ENCODE data around the gene HNRNPF.
"Not testable (repeated sequence)": the region's sequence is repeated elsewhere in the genome, so short reads cannot be mapped to it uniquely, and the experiment has no call there.

DNA sequence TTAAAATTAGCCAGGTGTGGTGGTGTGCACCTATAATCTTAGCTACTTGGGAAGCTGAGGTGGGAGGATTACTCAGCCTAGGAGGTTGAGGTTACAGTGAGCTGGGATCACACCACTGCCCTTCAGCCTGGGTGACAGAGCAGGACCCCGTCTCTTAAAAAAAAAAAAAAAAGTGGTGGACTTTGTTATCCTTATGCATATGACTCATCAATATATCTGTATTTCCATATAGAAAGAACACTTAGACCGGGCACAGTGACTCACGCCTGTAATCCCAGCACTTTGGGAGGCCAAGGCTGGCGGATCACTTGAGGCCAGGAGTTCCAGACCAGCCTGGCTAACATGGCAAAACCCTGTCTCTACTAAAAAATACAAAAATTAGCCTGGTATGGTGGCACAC is 13.0 kb upstream of the HNRNPF start:
- not testable (repeated sequence) for TF ChIP-seq CTCF (IDR thresholded peaks at IDR 0.05)
- TF ChIP-seq POLR2A (IDR thresholded peaks at IDR 0.05): peak in 1 of 2 donors; percentile 30

Data from Peyer's patch (tissue), 4 donors.